Epithelial cell of esophagus (primary cell): ENCODE data around the gene LIN52.
A peak's percentile ranks its signal among the peaks of the same experiment; 100 is the strongest.

ENCODE experiments used
- DNase-seq: peaks from one replicate; pipeline ENCODE4 v3.0.0; 2010; ENCODE audit warnings: low read depth
- H3K4me3 ChIP-seq: 2 replicates; pipeline ENCODE4 v1.5.1; 2011; ENCODE audit warnings: mild to moderate bottlenecking, low read length, control low read depth
- TF ChIP-seq, protein P1 (sequence below): IDR thresholded peaks from 2 replicates; pipeline ENCODE4 v1.5.1; 2011; ENCODE audit warnings: low read depth, mild to moderate bottlenecking, low read length, control low read depth, inconsistent platforms; ENCODE audit not compliant: insufficient read depth; ENCODE audit errors: missing control alignments

LIN52 gene

DNA sequence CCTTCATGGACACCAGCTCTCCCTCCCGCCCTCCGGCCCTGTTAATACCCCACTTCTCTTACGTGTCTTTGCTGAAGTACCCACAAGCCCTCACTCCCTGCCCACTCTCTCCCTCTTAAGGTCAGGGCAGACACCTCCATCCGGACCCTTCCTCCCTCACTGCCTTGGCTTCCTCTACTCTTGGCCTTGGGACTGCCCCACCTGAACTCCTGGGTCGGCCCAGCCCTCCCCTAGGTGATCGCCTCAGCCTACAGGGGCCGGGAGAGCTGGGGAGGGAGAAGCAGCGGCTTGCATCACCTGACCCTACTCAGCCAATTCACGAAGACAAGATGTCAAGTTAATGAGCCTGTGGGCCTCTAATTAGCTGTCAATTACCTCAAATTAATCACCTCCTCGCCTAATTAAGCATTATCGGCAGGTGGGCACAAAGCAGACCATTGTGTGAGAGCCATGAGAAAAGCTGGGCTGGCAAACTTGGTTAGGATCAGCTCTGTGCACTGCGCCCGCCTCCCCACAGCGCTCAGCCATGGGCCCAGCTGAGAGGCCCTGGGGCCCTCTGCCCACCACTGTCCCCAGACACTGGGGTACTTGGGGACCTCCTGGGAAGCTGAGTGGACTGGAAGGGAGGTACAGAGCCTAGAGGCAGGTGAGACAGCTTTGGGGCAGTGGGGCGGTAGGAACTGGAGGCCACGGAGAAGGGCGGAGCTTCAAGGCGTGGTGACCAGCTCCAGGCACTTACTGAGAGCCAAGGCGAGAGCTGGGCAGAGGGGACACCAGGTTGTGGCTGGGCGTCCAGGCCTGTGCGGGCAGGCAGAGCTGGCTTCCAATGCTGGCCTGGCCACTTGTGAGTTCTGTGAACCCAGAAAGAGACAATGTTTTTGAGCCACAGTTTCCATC is 129.4 kb downstream of the LIN52 start:
- TF ChIP-seq, protein P1, sequence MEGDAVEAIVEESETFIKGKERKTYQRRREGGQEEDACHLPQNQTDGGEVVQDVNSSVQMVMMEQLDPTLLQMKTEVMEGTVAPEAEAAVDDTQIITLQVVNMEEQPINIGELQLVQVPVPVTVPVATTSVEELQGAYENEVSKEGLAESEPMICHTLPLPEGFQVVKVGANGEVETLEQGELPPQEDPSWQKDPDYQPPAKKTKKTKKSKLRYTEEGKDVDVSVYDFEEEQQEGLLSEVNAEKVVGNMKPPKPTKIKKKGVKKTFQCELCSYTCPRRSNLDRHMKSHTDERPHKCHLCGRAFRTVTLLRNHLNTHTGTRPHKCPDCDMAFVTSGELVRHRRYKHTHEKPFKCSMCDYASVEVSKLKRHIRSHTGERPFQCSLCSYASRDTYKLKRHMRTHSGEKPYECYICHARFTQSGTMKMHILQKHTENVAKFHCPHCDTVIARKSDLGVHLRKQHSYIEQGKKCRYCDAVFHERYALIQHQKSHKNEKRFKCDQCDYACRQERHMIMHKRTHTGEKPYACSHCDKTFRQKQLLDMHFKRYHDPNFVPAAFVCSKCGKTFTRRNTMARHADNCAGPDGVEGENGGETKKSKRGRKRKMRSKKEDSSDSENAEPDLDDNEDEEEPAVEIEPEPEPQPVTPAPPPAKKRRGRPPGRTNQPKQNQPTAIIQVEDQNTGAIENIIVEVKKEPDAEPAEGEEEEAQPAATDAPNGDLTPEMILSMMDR: no peak
- DNase-seq: no peak
- H3K4me3 ChIP-seq: no peak overlapping the region

DNA sequence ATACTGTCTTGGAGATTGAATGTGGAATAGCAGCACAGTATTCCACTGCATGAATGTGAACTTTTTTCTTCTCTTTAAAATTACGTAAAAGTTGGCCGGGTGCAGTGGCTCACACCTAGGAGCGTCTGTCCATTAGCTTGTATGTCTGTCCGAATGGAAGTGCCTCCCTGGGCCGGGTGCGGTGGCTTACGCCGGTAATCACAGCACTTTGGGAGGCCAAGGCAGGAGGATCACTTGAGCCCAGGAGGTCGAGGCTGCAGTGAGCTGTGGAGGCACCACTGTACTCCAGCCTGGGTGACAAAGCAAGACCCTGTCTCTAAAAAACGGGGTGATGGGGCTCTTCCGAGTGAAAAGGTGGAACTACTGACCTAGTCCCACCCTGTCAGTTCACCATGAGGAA is 131.9 kb downstream of the LIN52 start:
- TF ChIP-seq, protein P1: no peak
- H3K4me3 ChIP-seq: no peak overlapping the region
- no peak for DNase-seq

DNA sequence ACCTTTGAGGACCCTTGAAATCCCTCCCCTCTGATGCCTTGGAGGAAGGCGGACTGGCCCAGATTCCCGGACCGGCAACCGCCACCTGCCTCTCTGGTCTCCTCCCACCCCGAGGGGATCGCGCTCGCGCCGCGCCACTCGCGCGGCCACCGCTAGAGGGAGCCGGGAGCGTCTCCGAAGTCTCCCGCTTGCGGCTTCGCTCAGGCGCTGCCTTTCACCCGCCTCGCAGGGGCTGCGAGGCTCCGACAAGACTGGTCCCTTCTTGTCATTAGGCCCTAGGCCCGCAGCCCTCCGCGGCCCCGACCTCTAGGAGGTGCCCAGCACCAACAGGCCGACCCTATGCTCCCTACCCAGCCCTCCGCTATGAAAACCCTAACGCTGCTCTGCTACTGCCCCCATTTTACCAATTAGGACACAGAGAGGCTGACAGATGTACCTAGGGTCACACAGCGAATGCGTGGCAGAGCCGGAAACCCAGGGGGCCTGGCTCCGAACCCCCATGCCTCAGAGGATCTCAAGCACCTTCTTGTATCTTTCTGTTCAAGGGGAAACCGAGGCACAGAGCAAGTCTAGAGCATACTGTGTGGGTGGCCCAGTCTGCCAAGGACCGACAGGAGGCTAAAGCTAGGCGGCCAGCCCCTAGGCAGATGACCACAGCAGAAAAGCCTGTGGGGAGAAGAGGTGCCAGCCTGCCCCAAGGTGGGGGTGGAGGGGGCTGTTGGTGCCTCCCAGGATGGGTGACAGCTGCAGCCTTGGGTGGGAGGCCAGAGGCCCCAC is 133.1 kb downstream of the LIN52 start:
- peak overlapping the region; percentile 11 for H3K4me3 ChIP-seq
- DNase-seq: peak; percentile 60
- TF ChIP-seq, protein P1: peak; percentile 85

DNA sequence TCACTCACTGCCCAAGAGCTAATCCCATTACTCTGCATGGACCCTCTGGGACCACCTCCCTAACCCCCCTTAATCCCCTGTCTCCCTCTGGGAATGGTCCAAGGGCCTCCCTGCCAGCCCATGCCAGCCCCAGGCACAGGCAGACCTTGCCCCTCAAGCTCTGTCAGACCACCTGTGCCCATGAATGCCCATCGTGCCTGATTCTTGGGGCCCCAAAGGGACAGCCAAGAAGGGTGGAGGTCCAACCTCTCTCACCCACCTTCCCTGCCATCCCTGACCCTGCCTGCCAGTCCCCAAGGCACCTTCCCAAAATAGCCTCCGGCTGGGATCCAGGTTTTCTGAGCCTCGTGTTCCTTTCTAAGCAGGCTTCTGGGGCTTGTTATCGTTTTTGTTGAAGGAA is 133.7 kb downstream of the LIN52 start:
- H3K4me3 ChIP-seq: no peak overlapping the region
- no peak for DNase-seq
- TF ChIP-seq, protein P1: no peak

DNA sequence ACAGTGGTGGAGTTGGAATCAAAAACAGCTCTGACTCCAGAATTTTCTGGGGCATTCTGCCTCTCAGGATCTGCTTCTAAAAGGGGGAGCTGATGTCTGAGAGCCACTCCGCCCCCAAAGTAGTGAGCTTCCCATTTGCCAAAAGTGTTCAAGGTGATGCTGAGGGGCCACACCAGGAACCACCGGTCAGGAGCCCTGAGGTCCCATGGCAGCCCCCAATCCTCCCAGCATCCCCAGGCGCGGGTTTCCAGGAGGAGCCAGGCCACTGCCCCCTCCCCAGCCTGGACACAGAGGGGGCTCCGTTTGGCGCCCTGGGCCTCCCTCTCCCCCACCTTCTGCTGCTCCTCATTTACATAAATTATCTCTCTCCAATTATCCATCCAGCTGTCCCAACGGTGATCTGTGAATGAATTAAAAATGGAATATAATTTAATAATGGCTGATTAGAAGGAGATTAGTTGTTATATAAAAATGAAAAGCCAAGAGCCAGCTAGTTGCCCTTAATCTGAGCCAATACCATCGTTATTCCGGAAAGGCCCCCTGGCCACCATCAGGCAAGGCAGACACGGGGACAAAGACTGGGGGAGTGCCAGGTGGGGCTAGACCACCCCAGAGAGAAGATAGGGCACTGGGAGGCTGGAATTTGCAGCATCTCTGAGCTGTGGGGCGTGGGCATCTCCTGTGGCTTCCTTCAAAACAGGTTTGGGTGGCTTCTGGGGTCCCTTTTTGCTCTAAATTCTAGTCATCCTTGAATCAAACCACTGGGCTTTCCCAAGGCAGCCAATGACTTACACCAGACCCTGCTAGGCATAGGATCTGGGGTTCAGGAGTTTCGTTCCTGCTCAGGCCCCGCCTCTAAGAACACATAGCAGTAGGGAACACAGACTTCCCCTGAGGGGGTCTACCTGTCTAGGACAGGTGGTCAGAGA is 134.8 kb downstream of the LIN52 start:
- no peak for DNase-seq
- no peak overlapping the region for H3K4me3 ChIP-seq
- TF ChIP-seq, protein P1: no peak

DNA sequence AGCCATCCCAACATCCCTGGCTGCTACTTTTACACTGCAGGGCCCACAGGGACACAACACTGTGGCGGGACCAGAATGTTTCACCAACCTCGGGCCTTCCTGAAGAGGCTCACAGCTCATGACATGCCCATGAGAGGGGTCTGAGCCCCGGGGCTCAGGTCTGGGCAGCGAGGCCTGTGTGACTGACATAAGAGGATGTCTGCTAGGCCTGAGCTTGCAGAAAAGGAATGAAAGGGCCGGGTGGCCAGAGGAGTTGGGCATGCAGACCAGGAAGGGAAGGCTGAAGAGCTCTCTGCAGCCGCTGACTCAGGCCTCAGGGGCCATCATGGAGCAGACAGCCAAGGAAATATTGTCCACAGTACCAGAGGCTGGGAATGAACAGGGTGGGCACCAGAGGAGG is 136.2 kb downstream of the LIN52 start:
- H3K4me3 ChIP-seq: no peak overlapping the region
- no peak for DNase-seq
- TF ChIP-seq, protein P1: no peak
